ENCODE measurements around the gene MMAB. TPM values are rescaled to one million over a fixed set of nuclear protein-coding genes. Genes with fewer than 3 reads are reported as not detected.

The MMAB gene
- total RNA-seq, 1 experiment from 2014 or later = 24.3 TPM

DNA sequence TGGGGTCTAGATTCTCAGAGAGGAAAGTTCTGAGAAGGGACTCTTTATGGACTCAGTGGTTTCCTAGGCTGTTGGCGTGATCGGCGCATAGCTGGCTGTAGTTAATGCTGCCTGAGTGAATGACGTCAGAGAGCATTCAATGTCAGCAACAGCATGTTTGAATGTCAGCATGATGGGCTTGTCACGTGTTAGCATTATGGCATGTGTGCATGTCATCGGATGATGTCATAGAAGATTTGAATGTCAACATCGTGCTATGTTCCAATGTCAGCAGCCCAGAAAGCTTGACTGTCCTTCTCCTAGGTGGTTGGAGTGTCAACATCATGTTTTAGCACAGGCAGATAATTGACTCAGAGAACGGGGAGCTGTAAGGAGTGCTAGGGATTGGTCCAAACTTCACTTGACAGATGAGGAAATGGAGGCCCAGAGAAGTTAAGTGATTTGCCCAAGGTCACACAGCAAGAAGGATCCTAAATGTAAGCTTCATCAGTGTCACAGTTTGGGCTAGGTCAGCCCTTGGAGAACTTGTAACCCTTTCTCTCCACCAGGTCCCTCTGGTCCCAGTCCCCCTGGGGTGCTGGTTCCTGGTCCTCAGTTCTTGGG lies 45.8 kb upstream of the MMAB start:
- H3K56ac ChIP-seq (ENCODE audit: insufficient read length, low read depth, low read length) = no peak overlapping the region
- H3K4me3 Mint-ChIP-seq = no peak overlapping the region
- no peak overlapping the region for H2BK12ac ChIP-seq (ENCODE audit: insufficient read length, low read depth, low read length)
- no peak overlapping the region for H2BK120ac ChIP-seq (ENCODE audit: low read depth, low read length, poor library complexity, severe bottlenecking)
- H3K4me1 Mint-ChIP-seq = peaks cover 6 to 15% of the 10 kb centered on the region in 2 experiments
- H4K5ac ChIP-seq (ENCODE audit: insufficient read length, low read depth, low read length) = no peak overlapping the region
- H3K9ac ChIP-seq (ENCODE audit: extremely low read depth, insufficient read length, low read length) = no peak overlapping the region
- H3K4me1 ChIP-seq (ENCODE audit: insufficient read depth, low read length) = no peaks in the 10 kb centered on the region; the same call in 1 of the 2 replicates
- H3T11ph ChIP-seq (ENCODE audit: low read length) = no peak overlapping the region
- peaks cover 9% of the 10 kb centered on the region for H3K27me3 Mint-ChIP-seq (ENCODE audit: low read depth)
- no peaks in the 10 kb centered on the region for H3K27me3 ChIP-seq (ENCODE audit: insufficient read depth, low read length)
- no peak overlapping the region for H3K27ac ChIP-seq (ENCODE audit: insufficient read length, low read depth, low read length)
- no peak overlapping the region for H2BK15ac ChIP-seq (ENCODE audit: low read depth, low read length)
- no peak overlapping the region for H3K14ac ChIP-seq (ENCODE audit: insufficient read depth, low read length)
- H3K23me2 ChIP-seq (ENCODE audit: insufficient read length, low read depth, low read length, poor library complexity, severe bottlenecking) = no peaks in the 10 kb centered on the region
- no peak overlapping the region for H2BK20ac ChIP-seq (ENCODE audit: low read depth, low read length, poor library complexity, severe bottlenecking)
- H3K79me1 ChIP-seq (ENCODE audit: insufficient read depth, low read depth, low read length, poor library complexity, severe bottlenecking) = no peaks in the 10 kb centered on the region
- H3K4me2 ChIP-seq (ENCODE audit: insufficient read depth, insufficient read length, low read length) = no peak overlapping the region
- no peak overlapping the region for H2AK5ac ChIP-seq (ENCODE audit: insufficient read length, low read length)
- H3K18ac ChIP-seq (ENCODE audit: insufficient read length, low read depth, low read length) = no peak overlapping the region
- no peak overlapping the region for H3K4ac ChIP-seq (ENCODE audit: low read depth, low read length)
- H3K9me3 Mint-ChIP-seq = no peaks in the 10 kb centered on the region; a peak in 1 of 5 replicates
- DNase-seq = no peak
- no peaks in the 10 kb centered on the region for H3K36me3 Mint-ChIP-seq (ENCODE audit: insufficient read depth in 1 of 3, low read depth in 3 of 3)
- H3K27ac Mint-ChIP-seq = no peak overlapping the region
- no CpG with 5 or more reads among the region's 8 CpGs for WGBS (ENCODE audit: extremely low coverage, insufficient read length, low lambda C conversion rate)
- H2AFZ ChIP-seq (ENCODE audit: low read length) = no peak overlapping the region
- H4K91ac ChIP-seq (ENCODE audit: insufficient read length, low read depth, low read length) = no peak overlapping the region
- H4K8ac ChIP-seq (replicated peaks; ENCODE audit: insufficient read length, low read depth, low read length) = no peak overlapping the region
- no peak overlapping the region for H2BK5ac ChIP-seq (ENCODE audit: insufficient read length, low read length)
- H3K23ac ChIP-seq (ENCODE audit: insufficient read length, low read depth, low read length) = no peak overlapping the region
- H3K9me3 ChIP-seq (ENCODE audit: control insufficient read depth, low read depth, low read length) = no peaks in the 10 kb centered on the region
- H4K20me1 ChIP-seq (ENCODE audit: control insufficient read depth, insufficient read depth, insufficient read length) = no peaks in the 10 kb centered on the region
- no peaks in the 10 kb centered on the region for H3K79me2 ChIP-seq (ENCODE audit: insufficient read depth, low read length)
- TF ChIP-seq, protein P1, sequence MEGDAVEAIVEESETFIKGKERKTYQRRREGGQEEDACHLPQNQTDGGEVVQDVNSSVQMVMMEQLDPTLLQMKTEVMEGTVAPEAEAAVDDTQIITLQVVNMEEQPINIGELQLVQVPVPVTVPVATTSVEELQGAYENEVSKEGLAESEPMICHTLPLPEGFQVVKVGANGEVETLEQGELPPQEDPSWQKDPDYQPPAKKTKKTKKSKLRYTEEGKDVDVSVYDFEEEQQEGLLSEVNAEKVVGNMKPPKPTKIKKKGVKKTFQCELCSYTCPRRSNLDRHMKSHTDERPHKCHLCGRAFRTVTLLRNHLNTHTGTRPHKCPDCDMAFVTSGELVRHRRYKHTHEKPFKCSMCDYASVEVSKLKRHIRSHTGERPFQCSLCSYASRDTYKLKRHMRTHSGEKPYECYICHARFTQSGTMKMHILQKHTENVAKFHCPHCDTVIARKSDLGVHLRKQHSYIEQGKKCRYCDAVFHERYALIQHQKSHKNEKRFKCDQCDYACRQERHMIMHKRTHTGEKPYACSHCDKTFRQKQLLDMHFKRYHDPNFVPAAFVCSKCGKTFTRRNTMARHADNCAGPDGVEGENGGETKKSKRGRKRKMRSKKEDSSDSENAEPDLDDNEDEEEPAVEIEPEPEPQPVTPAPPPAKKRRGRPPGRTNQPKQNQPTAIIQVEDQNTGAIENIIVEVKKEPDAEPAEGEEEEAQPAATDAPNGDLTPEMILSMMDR (conservative IDR thresholded peaks at IDR 0.05) = no peak
